GM23338 (cell line): Measurements from ENCODE around the gene NCOA4.

Experiments used
- CTCF ChIP-seq, 2 experiments: fragments of 200-600 bp in 1 of 2; sonication (generic) in 1 of 2; conservative IDR thresholded peaks; 2 replicates each; pipeline versions ENCODE4 v1.5.1 to v1.6.1; 2016 to 2017; ENCODE audit warnings: antibody characterized with exemption in 2 of 2, low read depth in 2 of 2, mild to moderate bottlenecking in 2 of 2, moderate library complexity in 1 of 2
- EZH2 ChIP-seq: fragments of 200-600 bp; sonication (generic); IDR thresholded peaks from one replicate; pipeline ENCODE4 v1.8.0; 2017; ENCODE audit warnings: antibody characterized with exemption, mild to moderate bottlenecking, low read depth; ENCODE audit not compliant: unreplicated experiment
- POLR2AphosphoS5 ChIP-seq: IDR thresholded peaks from 2 replicates; pipeline ENCODE4 v1.6.1; 2016; ENCODE audit warnings: antibody characterized with exemption, low read depth

GRCh38 chr10:46053534-46054434, 23.4 kb upstream of the NCOA4 start:
- no peak for TF ChIP-seq CTCF (conservative IDR thresholded peaks at IDR 0.05; ENCODE audit: low read depth in 2 of 2)
- no peak for TF ChIP-seq EZH2
- no peak for TF ChIP-seq POLR2AphosphoS5
